AG04449 (cell line): ENCODE data around the gene CRIM1.

ENCODE experiments used
- CTCF ChIA-PET: fragments of 350-600 bp; formaldehyde crosslinking; extraction: SDS; loops from one replicate; lab custom pipeline; 2021; ENCODE audit warnings: antibody characterized with exemption; lab: Yijun Ruan, JAX
- POLR2A ChIA-PET: fragments of 400-600, 350-600 bp; formaldehyde crosslinking; extraction: SDS; loops from one replicate; lab custom pipeline; 2020; ENCODE audit warnings: antibody characterized with exemption, inconsistent platforms; lab: Yijun Ruan, JAX
- DNase-seq: peaks from one replicate; pipeline ENCODE4 v3.0.0-alpha.2; 2010; ENCODE audit warnings: low read depth, low spot score
- H3K4me3 ChIP-seq: 2 replicates; pipeline ENCODE4 v1.5.1; 2011; ENCODE audit warnings: low read depth, mild to moderate bottlenecking, control low read depth, low read length
- TF ChIP-seq, protein P1 (sequence below): IDR thresholded peaks from one replicate; pipeline ENCODE4 v1.5.1; 2011; ENCODE audit warnings: mild to moderate bottlenecking, moderate library complexity, low read length, control low read depth, inconsistent platforms; ENCODE audit not compliant: insufficient read depth; ENCODE audit errors: missing control alignments

The CRIM1 gene

GRCh38 chr2:36452260-36452659 is 96.7 kb downstream of the CRIM1 start:
- H3K4me3 ChIP-seq = no peak overlapping the region
- TF ChIP-seq, protein P1, sequence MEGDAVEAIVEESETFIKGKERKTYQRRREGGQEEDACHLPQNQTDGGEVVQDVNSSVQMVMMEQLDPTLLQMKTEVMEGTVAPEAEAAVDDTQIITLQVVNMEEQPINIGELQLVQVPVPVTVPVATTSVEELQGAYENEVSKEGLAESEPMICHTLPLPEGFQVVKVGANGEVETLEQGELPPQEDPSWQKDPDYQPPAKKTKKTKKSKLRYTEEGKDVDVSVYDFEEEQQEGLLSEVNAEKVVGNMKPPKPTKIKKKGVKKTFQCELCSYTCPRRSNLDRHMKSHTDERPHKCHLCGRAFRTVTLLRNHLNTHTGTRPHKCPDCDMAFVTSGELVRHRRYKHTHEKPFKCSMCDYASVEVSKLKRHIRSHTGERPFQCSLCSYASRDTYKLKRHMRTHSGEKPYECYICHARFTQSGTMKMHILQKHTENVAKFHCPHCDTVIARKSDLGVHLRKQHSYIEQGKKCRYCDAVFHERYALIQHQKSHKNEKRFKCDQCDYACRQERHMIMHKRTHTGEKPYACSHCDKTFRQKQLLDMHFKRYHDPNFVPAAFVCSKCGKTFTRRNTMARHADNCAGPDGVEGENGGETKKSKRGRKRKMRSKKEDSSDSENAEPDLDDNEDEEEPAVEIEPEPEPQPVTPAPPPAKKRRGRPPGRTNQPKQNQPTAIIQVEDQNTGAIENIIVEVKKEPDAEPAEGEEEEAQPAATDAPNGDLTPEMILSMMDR = no peak
- peak; percentile 68 for DNase-seq
- ChIA-PET CTCF (interaction anchor here (0.6 to 3.3 kb wide), 6 partner anchors 8 to 212 kb away, joined by 3 to 9 read pairs (median 4); no protein-coding TSS in a partner anchor), POLR2A (interaction anchor here (0.7 to 1.7 kb wide), 5 partner anchors 14 to 32 kb away, joined by 3 to 4 read pairs (median 3); no protein-coding TSS in a partner anchor)

GRCh38 chr2:36453652-36454051 is 98.1 kb downstream of the CRIM1 start:
- DNase-seq = no peak
- ChIA-PET POLR2A (no interaction called here), CTCF (no interaction called here)
- TF ChIP-seq, protein P1 = no peak
- no peak overlapping the region for H3K4me3 ChIP-seq

DNA sequence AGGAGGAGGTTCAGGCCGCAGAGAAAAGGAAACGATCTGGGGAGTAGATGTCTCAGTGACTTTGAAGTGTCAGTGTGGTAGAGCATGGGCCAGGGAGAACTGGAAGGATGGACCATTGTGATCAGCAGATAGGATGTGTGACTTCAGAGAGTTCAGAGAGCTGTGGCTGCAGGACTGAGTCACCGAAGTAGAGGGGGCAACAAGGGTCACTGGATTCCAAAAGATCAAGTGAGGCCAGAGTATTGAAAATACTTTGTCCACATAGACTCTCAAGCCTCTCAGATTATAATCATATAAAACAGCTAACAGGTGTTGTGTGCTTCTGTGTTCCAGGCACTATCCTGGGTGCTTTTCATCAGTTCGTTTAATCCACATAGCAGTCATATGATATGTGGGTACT is 99.4 kb downstream of the CRIM1 start:
- ChIA-PET CTCF (no interaction called here), POLR2A (no interaction called here)
- no peak for DNase-seq
- TF ChIP-seq, protein P1 = no peak
- H3K4me3 ChIP-seq = no peak overlapping the region

- no peak overlapping the region for H3K4me3 ChIP-seq
- TF ChIP-seq, protein P1 = no peak
- ChIA-PET CTCF (interaction anchor here (1.2 to 1.8 kb wide), 2 partner anchors 14 to 103 kb away, joined by 3 to 6 read pairs; no protein-coding TSS in a partner anchor), POLR2A (interaction anchor here (1.3 kb wide), 1 partner anchor 14 kb away, joined by 5 read pairs; no protein-coding TSS in a partner anchor)
- no peak for DNase-seq
Measured at GRCh38 chr2:36455788-36456187, 100.2 kb downstream of the CRIM1 start.

DNA sequence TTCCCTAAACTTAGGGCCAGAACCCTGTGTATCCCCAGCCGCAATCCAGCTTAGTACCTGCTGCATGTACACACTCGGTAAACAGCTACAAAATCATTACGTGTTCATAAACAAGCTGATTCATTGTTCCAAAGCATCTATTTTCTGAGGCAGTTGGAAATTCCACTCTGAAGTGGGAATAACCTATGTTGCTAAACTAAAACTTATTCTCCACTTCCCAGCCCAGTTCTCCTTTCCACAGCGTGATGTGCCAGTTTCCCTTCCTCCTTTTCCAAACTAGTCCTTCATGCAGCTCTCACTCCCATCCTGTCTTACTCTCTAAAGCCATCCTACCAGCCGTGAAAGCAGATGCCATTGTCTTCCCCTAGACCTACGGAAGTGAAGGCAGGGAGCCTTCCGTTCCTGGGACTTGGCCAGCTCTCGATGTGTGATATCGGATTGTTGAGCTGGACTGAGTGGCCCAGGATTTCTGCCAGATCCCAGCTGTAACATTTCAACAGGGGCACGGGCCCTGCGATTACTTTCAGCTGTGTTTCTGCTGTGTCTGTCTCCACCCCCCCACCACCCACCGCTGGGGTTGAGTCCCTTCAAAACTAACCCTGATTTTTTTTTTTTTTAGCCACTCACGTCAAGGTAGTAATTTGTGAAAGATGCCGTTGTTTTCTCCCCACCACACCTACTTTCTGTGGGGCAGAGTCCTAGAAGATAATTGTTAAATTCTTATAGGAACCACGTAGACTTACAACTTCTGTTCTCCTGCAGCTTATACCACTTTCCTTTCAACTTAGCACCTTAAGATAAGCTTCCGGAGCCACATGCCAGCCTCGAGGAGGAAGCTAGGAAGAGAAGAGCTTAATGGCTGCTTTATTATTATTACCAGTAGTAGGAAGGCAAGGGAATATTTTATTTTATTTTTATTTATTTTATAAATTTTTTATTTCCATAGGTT is 100.9 kb downstream of the CRIM1 start:
- TF ChIP-seq, protein P1 = no peak
- no peak overlapping the region for H3K4me3 ChIP-seq
- ChIA-PET POLR2A (interaction anchor here (0.5 to 1.3 kb wide), 2 partner anchors 15 to 78 kb away, joined by 3 to 5 read pairs; no protein-coding TSS in a partner anchor), CTCF (interaction anchor here (1.0 to 1.8 kb wide), 6 partner anchors 13 to 208 kb away, joined by 3 to 7 read pairs (median 3); no protein-coding TSS in a partner anchor)
- no peak for DNase-seq

DNA sequence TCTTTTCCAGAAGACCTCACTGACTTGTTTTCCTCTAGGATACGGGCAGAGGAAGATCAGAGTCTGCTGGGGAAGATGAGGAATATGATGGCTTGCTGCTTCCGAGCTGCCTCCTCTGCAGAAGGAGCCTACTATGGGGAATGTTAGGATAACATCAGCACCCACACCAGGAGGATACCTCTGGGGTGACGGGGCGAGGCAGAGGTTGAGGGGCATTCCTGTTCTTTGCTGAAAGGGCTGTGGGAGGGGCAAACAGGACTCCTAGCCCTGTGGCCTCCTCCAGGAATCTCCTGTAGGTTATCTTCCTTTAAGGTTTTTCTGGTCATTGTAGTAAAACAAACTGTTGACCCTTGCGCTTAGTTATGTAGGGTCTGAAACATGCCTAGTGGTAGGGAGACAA is 102.5 kb downstream of the CRIM1 start:
- ChIA-PET POLR2A (no interaction called here), CTCF (interaction anchor here (1.2 to 1.8 kb wide), 2 partner anchors 25 to 29 kb away, joined by 3 to 7 read pairs; no protein-coding TSS in a partner anchor)
- no peak for DNase-seq
- H3K4me3 ChIP-seq = no peak overlapping the region
- TF ChIP-seq, protein P1 = no peak
